ENCODE data around the gene TIE1.

The TIE1 gene

GRCh38 chr1:43352881-43353280 is 52.1 kb downstream of the TIE1 start:
- Histone ChIP-seq H3K4me1 (ENCODE audit: control insufficient read depth, insufficient read depth, low read length) (peaks cover 25% of the 10 kb centered on the region), H3K9ac (ENCODE audit: low read length) (no peak overlapping the region), H3K9me3 (ENCODE audit: control insufficient read depth, low read length) (no peaks in the 10 kb centered on the region), H3K36me3 (ENCODE audit: control insufficient read depth, insufficient read depth, low read length) (no peaks in the 10 kb centered on the region), H3K4me3 (ENCODE audit: low read length) (no peak overlapping the region), H3K27me3 (ENCODE audit: control insufficient read depth, insufficient read depth, low read length) (no peaks in the 10 kb centered on the region)

GRCh38 chr1:43354471-43354870 is 53.7 kb downstream of the TIE1 start:
- H3K27me3 ChIP-seq (ENCODE audit: control insufficient read depth, insufficient read depth, low read length): no peaks in the 10 kb centered on the region
- no peaks in the 10 kb centered on the region for H3K36me3 ChIP-seq (ENCODE audit: control insufficient read depth, insufficient read depth, low read length)
- no peak overlapping the region for H3K4me3 ChIP-seq (ENCODE audit: low read length)
- peaks cover 22% of the 10 kb centered on the region for H3K4me1 ChIP-seq (ENCODE audit: control insufficient read depth, insufficient read depth, low read length)
- no peak overlapping the region for H3K9ac ChIP-seq (ENCODE audit: low read length)
- no peaks in the 10 kb centered on the region for H3K9me3 ChIP-seq (ENCODE audit: control insufficient read depth, low read length)

GRCh38 chr1:43354936-43355335 is 54.2 kb downstream of the TIE1 start:
- no peaks in the 10 kb centered on the region for H3K27me3 ChIP-seq (ENCODE audit: control insufficient read depth, insufficient read depth, low read length)
- peaks cover 17% of the 10 kb centered on the region for H3K4me1 ChIP-seq (ENCODE audit: control insufficient read depth, insufficient read depth, low read length)
- H3K9me3 ChIP-seq (ENCODE audit: control insufficient read depth, low read length): no peaks in the 10 kb centered on the region
- no peaks in the 10 kb centered on the region for H3K36me3 ChIP-seq (ENCODE audit: control insufficient read depth, insufficient read depth, low read length)
- H3K4me3 ChIP-seq (ENCODE audit: low read length): no peak overlapping the region
- H3K9ac ChIP-seq (ENCODE audit: low read length): no peak overlapping the region

- H3K4me3 ChIP-seq (ENCODE audit: low read length): no peak overlapping the region
- no peaks in the 10 kb centered on the region for H3K27me3 ChIP-seq (ENCODE audit: control insufficient read depth, insufficient read depth, low read length)
- H3K4me1 ChIP-seq (ENCODE audit: control insufficient read depth, insufficient read depth, low read length): peaks cover 17% of the 10 kb centered on the region
- H3K9me3 ChIP-seq (ENCODE audit: control insufficient read depth, low read length): no peaks in the 10 kb centered on the region
- H3K36me3 ChIP-seq (ENCODE audit: control insufficient read depth, insufficient read depth, low read length): peaks cover 8% of the 10 kb centered on the region
- H3K9ac ChIP-seq (ENCODE audit: low read length): no peak overlapping the region
These were observed 56.5 kb downstream of the TIE1 start for GRCh38 chr1:43357251-43357650.

GRCh38 chr1:43358121-43358745 is 57.5 kb downstream of the TIE1 start:
- H3K9ac ChIP-seq (ENCODE audit: low read length): peak overlapping the region; percentile 79

GRCh38 chr1:43358746-43359693 is 58.2 kb downstream of the TIE1 start, which contains the start of gene CDC20:
Gene CDC20, plus strand, starts transcription at chr1:43358981. Its CDS starts 235 bp downstream, at chr1:43359216.
- Histone ChIP-seq H3K4me1 (ENCODE audit: control insufficient read depth, insufficient read depth, low read length) (peaks cover 20% of the 10 kb centered on the region), H3K27me3 (ENCODE audit: control insufficient read depth, insufficient read depth, low read length) (no peaks in the 10 kb centered on the region), H3K9ac (ENCODE audit: low read length) (peak within 1 kb of the TSS; percentile 79), H3K4me3 (ENCODE audit: low read length) (peak within 1 kb of the TSS; percentile 53), H3K36me3 (ENCODE audit: control insufficient read depth, insufficient read depth, low read length) (peaks cover 20% of the 10 kb centered on the region), H3K9me3 (ENCODE audit: control insufficient read depth, low read length) (no peaks in the 10 kb centered on the region)

More at GRCh38 chr1:43358121-43358745, 57.5 kb downstream of the TIE1 start:
- no peaks in the 10 kb centered on the region for H3K9me3 ChIP-seq (ENCODE audit: control insufficient read depth, low read length)
- H3K4me3 ChIP-seq (ENCODE audit: low read length): peak overlapping the region; percentile 53
- H3K4me1 ChIP-seq (ENCODE audit: control insufficient read depth, insufficient read depth, low read length): peaks cover 19% of the 10 kb centered on the region
- peaks cover 13% of the 10 kb centered on the region for H3K36me3 ChIP-seq (ENCODE audit: control insufficient read depth, insufficient read depth, low read length)
- H3K27me3 ChIP-seq (ENCODE audit: control insufficient read depth, insufficient read depth, low read length): no peaks in the 10 kb centered on the region

- peak overlapping the region; percentile 4 for H3K9ac ChIP-seq (ENCODE audit: low read length)
- H3K36me3 ChIP-seq (ENCODE audit: control insufficient read depth, insufficient read depth, low read length): peaks cover 27% of the 10 kb centered on the region
- H3K27me3 ChIP-seq (ENCODE audit: control insufficient read depth, insufficient read depth, low read length): no peaks in the 10 kb centered on the region
- H3K4me1 ChIP-seq (ENCODE audit: control insufficient read depth, insufficient read depth, low read length): peaks cover 20% of the 10 kb centered on the region
- no peaks in the 10 kb centered on the region for H3K9me3 ChIP-seq (ENCODE audit: control insufficient read depth, low read length)
- H3K4me3 ChIP-seq (ENCODE audit: low read length): no peak overlapping the region
These were observed 58.9 kb downstream of the TIE1 start for GRCh38 chr1:43359696-43360095.

GRCh38 chr1:43360616-43361015 is 59.8 kb downstream of the TIE1 start:
- H3K9ac ChIP-seq (ENCODE audit: low read length): no peak overlapping the region

GRCh38 chr1:43363283-43363934 is 62.6 kb downstream of the TIE1 start:
- no peak overlapping the region for H3K9ac ChIP-seq (ENCODE audit: low read length)
- no peak overlapping the region for H3K4me3 ChIP-seq (ENCODE audit: low read length)
- H3K27me3 ChIP-seq (ENCODE audit: control insufficient read depth, insufficient read depth, low read length): no peaks in the 10 kb centered on the region
- H3K4me1 ChIP-seq (ENCODE audit: control insufficient read depth, insufficient read depth, low read length): peaks cover 38% of the 10 kb centered on the region
- no peaks in the 10 kb centered on the region for H3K9me3 ChIP-seq (ENCODE audit: control insufficient read depth, low read length)
- H3K36me3 ChIP-seq (ENCODE audit: control insufficient read depth, insufficient read depth, low read length): peaks cover 34% of the 10 kb centered on the region

More at GRCh38 chr1:43360616-43361015, 59.8 kb downstream of the TIE1 start:
- no peaks in the 10 kb centered on the region for H3K27me3 ChIP-seq (ENCODE audit: control insufficient read depth, insufficient read depth, low read length)
- no peak overlapping the region for H3K4me3 ChIP-seq (ENCODE audit: low read length)
- H3K9me3 ChIP-seq (ENCODE audit: control insufficient read depth, low read length): no peaks in the 10 kb centered on the region
- H3K36me3 ChIP-seq (ENCODE audit: control insufficient read depth, insufficient read depth, low read length): peaks cover 34% of the 10 kb centered on the region
- H3K4me1 ChIP-seq (ENCODE audit: control insufficient read depth, insufficient read depth, low read length): peaks cover 28% of the 10 kb centered on the region

- H3K36me3 ChIP-seq (ENCODE audit: control insufficient read depth, insufficient read depth, low read length): peaks cover 34% of the 10 kb centered on the region
- no peak overlapping the region for H3K4me3 ChIP-seq (ENCODE audit: low read length)
- no peaks in the 10 kb centered on the region for H3K9me3 ChIP-seq (ENCODE audit: control insufficient read depth, low read length)
- H3K4me1 ChIP-seq (ENCODE audit: control insufficient read depth, insufficient read depth, low read length): peaks cover 42% of the 10 kb centered on the region
- H3K27me3 ChIP-seq (ENCODE audit: control insufficient read depth, insufficient read depth, low read length): no peaks in the 10 kb centered on the region
- H3K9ac ChIP-seq (ENCODE audit: low read length): peak overlapping the region; percentile 9
These were observed 63.2 kb downstream of the TIE1 start for GRCh38 chr1:43363935-43364525.

GRCh38 chr1:43365678-43366077 is 64.9 kb downstream of the TIE1 start:
- Histone ChIP-seq H3K4me1 (ENCODE audit: control insufficient read depth, insufficient read depth, low read length) (peaks cover 38% of the 10 kb centered on the region), H3K4me3 (ENCODE audit: low read length) (peak overlapping the region; percentile 39), H3K36me3 (ENCODE audit: control insufficient read depth, insufficient read depth, low read length) (peaks cover 30% of the 10 kb centered on the region)

More at GRCh38 chr1:43365678-43366077, 64.9 kb downstream of the TIE1 start:
- H3K9me3 ChIP-seq (ENCODE audit: control insufficient read depth, low read length): no peaks in the 10 kb centered on the region
- no peaks in the 10 kb centered on the region for H3K27me3 ChIP-seq (ENCODE audit: control insufficient read depth, insufficient read depth, low read length)
- H3K9ac ChIP-seq (ENCODE audit: low read length): peak overlapping the region; percentile 85

All from mucosa of stomach (tissue), 1 donor.